HG02588 (cell line): ENCODE measurements around the gene TLE4.

Experiments used
- ATAC-seq: cut with Tn5 transposase; IDR thresholded peaks from one replicate; pipeline ENCODE4 v1.9.1; 2021; ENCODE audit warnings: mild to moderate bottlenecking, moderate library complexity; ENCODE audit not compliant: unreplicated experiment

The TLE4 gene

GRCh38 chr9:79684711-79685575, 113.2 kb downstream of the TLE4 start:
- no peak for ATAC-seq

DNA sequence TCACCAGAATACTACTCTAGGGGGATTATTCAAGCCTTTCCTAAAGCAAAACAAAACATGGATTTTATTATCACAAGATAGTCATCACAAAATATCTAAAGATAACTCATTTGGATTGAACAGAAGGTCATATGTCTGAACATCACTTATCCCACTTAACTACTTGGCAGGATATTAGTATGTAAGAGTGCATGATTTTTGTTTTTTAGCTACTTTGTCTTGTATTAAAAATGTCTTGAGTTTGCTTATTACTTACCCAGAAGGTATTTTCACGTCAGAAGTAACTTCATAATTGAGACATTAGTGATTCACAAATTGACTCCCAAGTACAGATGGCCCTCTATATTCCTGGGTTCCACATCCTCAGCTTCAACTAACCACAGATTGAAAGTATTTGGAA, 113.8 kb downstream of the TLE4 start:
- no peak for ATAC-seq

- ATAC-seq, result no peak
Observed at GRCh38 chr9:79686381-79687130, 114.8 kb downstream of the TLE4 start.

- ATAC-seq, result no peak
Observed at GRCh38 chr9:79687131-79687447, 115.3 kb downstream of the TLE4 start.

DNA sequence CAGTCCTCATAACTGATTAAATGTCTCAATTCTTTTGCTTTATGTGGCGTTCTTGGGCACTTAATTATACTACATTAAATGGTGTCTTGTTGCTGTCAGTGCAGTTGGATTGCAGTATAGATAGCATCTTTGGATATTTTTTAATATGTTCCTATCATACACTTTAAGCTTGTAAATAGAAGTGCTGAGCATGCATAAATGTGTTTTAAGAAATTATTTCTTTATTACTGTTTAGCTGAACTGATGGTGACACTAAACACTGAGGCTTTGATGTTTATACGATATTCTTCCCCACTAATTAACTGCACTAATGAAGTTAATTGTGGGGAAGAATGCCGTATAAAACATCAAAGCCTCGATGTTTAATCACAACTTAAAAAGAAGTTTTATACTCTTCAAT, 116.6 kb downstream of the TLE4 start:
- no peak for ATAC-seq

- no peak for ATAC-seq
Observed at GRCh38 chr9:79689576-79689975, 117.8 kb downstream of the TLE4 start.

GRCh38 chr9:79691496-79691895, 119.7 kb downstream of the TLE4 start:
- no peak for ATAC-seq

- ATAC-seq, result no peak
Observed at GRCh38 chr9:79692857-79693571, 121.2 kb downstream of the TLE4 start.

DNA sequence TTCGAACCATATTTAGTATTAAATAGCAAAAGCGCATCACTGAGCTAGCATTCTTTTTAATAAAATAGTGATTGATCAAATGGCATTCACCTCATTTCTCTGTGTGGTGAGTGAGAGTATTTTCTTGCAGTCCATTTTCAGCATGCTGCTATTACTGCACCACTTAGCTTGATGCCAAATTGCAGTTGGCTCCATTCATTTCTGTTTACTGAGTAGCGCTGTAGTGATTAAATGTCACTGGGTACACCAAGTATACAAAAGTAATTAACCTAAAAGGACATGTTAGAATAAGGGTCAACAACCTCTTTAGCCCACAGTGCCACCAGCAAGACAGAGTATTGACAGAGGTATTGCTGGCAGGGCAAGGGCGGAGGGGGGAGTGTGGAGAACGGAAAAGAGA, 122.0 kb downstream of the TLE4 start:
- no peak for ATAC-seq

- ATAC-seq, result no peak
Observed at GRCh38 chr9:79694208-79694607, 122.4 kb downstream of the TLE4 start.

- no peak for ATAC-seq
Observed at GRCh38 chr9:79694676-79695400, 123.1 kb downstream of the TLE4 start.

DNA sequence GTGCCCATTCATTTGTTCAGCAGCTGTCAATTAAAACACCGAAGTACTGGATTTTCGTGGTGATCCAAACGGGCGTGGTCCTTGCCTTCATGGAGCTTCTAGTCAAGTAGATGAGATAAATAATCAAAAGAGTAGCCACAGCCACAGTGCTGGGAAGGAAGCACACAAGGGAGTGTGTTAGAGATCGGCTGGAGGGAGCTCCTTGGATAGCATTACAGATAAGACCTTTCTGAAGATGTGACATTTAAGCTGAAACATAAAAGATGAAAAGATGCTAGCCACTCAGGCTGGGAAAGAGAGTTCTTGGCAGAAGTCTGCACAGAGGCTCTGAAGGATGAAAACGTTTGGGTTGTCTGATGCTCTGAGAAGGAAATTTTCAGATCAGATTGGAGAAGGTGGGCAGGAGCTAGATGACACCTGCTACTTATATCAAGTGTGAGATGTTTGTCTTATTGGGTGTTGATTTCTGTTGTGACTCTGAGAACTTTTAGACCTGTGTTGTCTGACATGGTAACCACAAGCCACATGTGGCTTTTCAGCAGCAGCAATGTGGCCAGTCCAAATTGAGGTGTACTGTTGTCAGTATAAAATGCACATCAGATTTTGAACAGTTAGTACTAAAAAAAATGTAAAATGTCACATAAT, 123.9 kb downstream of the TLE4 start:
- ATAC-seq, result no peak

DNA sequence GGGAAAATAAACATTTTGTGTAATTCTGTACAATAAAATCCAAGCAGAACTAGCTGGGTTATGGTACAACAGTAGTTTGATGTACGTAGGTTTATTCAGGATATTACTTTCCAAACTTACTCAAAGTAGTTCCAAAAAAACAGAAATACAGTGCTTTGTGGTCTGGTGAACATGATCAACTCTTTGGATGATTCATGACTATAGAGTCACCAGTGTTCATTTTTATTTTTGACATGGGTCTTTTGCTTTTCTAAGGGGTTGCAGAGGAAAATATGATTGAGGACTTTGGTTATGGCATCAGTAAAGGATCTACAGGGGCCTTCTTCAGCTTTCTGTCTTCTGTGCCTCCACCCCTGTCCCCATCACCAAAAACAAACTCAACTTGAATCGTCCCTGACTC, 127.2 kb downstream of the TLE4 start:
- ATAC-seq, result no peak

GRCh38 chr9:79699479-79699878, 127.7 kb downstream of the TLE4 start:
- no peak for ATAC-seq

DNA sequence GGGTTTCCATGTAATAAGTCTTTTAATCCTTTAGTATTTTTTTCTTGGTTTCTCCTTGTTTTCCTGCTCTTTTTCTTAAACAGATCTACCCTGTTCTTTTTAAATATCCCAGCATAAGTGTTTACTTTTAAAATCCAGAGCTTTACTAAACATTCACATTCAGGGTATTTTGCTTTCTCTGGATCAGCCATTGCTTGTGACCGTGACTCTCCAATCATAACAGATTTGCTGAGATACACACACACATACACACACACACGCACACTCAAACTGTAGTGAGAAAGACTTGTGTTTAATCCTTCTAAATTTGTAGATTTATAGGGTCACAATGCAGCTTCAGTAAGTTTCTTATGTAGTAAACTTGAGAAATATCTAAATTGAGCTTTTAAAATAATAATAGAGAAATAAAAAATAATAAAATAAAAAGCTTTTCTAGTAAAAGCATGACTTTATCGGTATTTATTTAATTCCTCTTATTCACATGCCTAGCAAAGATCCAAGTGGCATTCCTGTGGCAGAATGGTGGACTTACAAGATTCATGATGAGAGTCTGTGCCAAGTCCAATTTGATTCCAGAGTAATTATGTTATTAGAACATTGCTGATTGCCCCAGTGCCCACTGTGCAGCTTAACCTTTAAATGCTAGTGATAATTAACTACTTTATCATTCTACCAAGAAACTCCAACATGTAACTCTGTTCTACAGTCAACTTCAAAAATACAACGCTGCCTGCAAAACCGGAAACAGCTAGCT, 129.0 kb downstream of the TLE4 start:
- ATAC-seq, result no peak

- no peak for ATAC-seq
Observed at GRCh38 chr9:79701651-79702050, 129.9 kb downstream of the TLE4 start.

- ATAC-seq, result no peak
Observed at GRCh38 chr9:79705704-79706103, 133.9 kb downstream of the TLE4 start.

- ATAC-seq, result no peak
Observed at GRCh38 chr9:79706512-79706911, 134.7 kb downstream of the TLE4 start.

DNA sequence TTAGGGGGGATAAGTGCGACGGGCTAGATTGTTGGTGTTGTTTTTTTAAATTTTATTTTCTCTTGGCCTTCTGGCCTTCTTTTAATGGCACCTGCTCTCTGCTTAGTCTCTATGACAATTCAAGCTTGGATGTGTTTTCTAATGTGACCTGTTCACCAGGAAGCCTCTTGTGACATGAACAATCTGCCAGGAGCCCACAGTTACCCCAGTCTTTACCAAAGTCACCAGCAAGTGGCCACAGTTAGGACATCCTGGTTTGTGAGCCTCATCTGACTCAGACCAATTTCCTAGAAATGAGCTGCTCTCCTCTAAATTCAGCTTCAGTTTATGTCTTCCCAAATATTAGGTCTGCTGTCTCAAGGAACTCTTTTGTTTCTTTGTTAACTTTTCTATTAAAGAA, 135.8 kb downstream of the TLE4 start:
- no peak for ATAC-seq

GRCh38 chr9:79708541-79708940, 136.8 kb downstream of the TLE4 start:
- no peak for ATAC-seq
